GM12878 (cell line): ENCODE measurements around the gene CFAP61. TPM values are rescaled to one million over a fixed set of nuclear protein-coding genes. Genes with fewer than 3 reads are reported as not detected.

ENCODE experiments used
- ATAC-seq: fragments of 200-7000 bp; cut with Tn5 transposase; 3 replicates; pipeline ENCODE4 v1.9.1; 2020; ENCODE audit warnings: mild to moderate bottlenecking, moderate library complexity
- BruUV-seq: library from RNA; stranded (reverse); fragments of 400-500 nt; replicated peaks from 2 replicates; lab custom pipeline; 2021; lab: Mats Ljungman, UMichigan
- CTCF ChIA-PET: fragments of 300-600 bp; sonication (Branson Sonifier 250); formaldehyde crosslinking; extraction: SDS; loops from one replicate; lab custom pipeline; 2021; ENCODE audit warnings: inconsistent platforms; lab: Yijun Ruan, JAX
- POLR2A ChIA-PET: fragments of 350-600 bp; formaldehyde crosslinking; extraction: SDS; loops from one replicate; lab custom pipeline; 2021; ENCODE audit warnings: inconsistent platforms; lab: Charles Lee
- RAD21 ChIA-PET: fragments of 300-600 bp; sonication (Branson Sonifier 250); formaldehyde crosslinking; loops from one replicate; lab custom pipeline; 2023; ENCODE audit warnings: antibody characterized with exemption; ENCODE audit not compliant: unreplicated experiment; lab: Charles Lee
- SMC1A ChIA-PET: fragments of 300-600 bp; sonication (Branson Sonifier 250); formaldehyde crosslinking; loops from one replicate; lab custom pipeline; 2023; ENCODE audit not compliant: unreplicated experiment, uncharacterized antibody; lab: Charles Lee
- DNase-seq: peaks from one replicate; pipeline ENCODE4 v3.0.0-alpha.2; 2011; ENCODE audit warnings: low read depth, low spot score
- FAIRE-seq: peaks from 3 replicates; lab custom pipeline; 2011; peaks lifted over from hg19 to GRCh38; lab: Jason Lieb, UNC
- H2AFZ ChIP-seq: 2 replicates; pipeline ENCODE4 v1.6.0; 2011; ENCODE audit warnings: low read depth, low read length, control low read depth; ENCODE audit not compliant: control insufficient read depth
- H3K27ac ChIP-seq: 2 replicates; pipeline ENCODE4 v1.5.1; 2011; ENCODE audit warnings: control low read depth; ENCODE audit not compliant: control insufficient read depth, insufficient read depth
- H3K27me3 ChIP-seq, 2 experiments: replicated peaks in 1 of 2; 2 replicates each; pipeline versions ENCODE4 v1.6.0 to v1.6.1; 2011; ENCODE audit warnings: low read length in 1 of 2; ENCODE audit not compliant: control insufficient read depth in 2 of 2, insufficient read depth in 2 of 2
- H3K36me3 ChIP-seq, 2 experiments: 2 replicates each; pipeline ENCODE4 v1.5.1; 2011; ENCODE audit warnings: low read length in 1 of 2; ENCODE audit not compliant: control insufficient read depth in 2 of 2, insufficient read depth in 2 of 2
- H3K4me1 ChIP-seq: 2 replicates; pipeline ENCODE4 v1.6.1; 2011; ENCODE audit warnings: mild to moderate bottlenecking, low read length, moderate library complexity, mixed read lengths; ENCODE audit not compliant: control insufficient read depth, insufficient read depth
- H3K4me2 ChIP-seq: 2 replicates; pipeline ENCODE4 v1.6.0; 2011; ENCODE audit warnings: control low read depth; ENCODE audit not compliant: control insufficient read depth, insufficient read depth
- H3K4me3 ChIP-seq: fragments of 200-600 bp; sonication (generic); 2 replicates; pipeline ENCODE4 v1.5.1; 2016
- H3K79me2 ChIP-seq: 2 replicates; pipeline ENCODE4 v1.6.0; 2011; ENCODE audit warnings: low read length; ENCODE audit not compliant: control insufficient read depth, insufficient read depth
- H3K9ac ChIP-seq: 2 replicates; pipeline ENCODE4 v1.8.0; 2011; ENCODE audit warnings: low read length, control low read depth, mixed read lengths; ENCODE audit not compliant: control insufficient read depth, insufficient read depth
- H3K9me3 ChIP-seq: replicated peaks from 3 replicates; pipeline ENCODE4 v1.5.1; 2011; ENCODE audit warnings: mild to moderate bottlenecking, low read length; ENCODE audit not compliant: control insufficient read depth, insufficient read depth
- H4K20me1 ChIP-seq: 2 replicates; pipeline ENCODE4 v1.6.0; 2011; ENCODE audit not compliant: control insufficient read depth, insufficient read depth
- EZH2 ChIP-seq: IDR thresholded peaks from 2 replicates; pipeline ENCODE4 v1.6.1; 2012; ENCODE audit warnings: low read depth, mild to moderate bottlenecking, control low read depth, inconsistent platforms, low read length, borderline replicate concordance; ENCODE audit not compliant: control insufficient read depth
- GABPA ChIP-seq: IDR thresholded peaks from 2 replicates; pipeline ENCODE4 v1.6.1; 2014; ENCODE audit warnings: antibody characterized with exemption, low read depth, mild to moderate bottlenecking, inconsistent platforms
- HDAC6 ChIP-seq: fragments of 200-600 bp; sonication (generic); IDR thresholded peaks from one replicate; pipeline ENCODE4 v1.8.0; 2017; ENCODE audit warnings: antibody characterized with exemption; ENCODE audit not compliant: unreplicated experiment
- HDGF ChIP-seq: fragments of 450-650 bp; IDR thresholded peaks from 2 replicates; pipeline ENCODE4 v1.6.1; 2016; ENCODE audit warnings: antibody characterized with exemption
- MEF2B ChIP-seq: fragments of 450-650 bp; IDR thresholded peaks from 2 replicates; pipeline ENCODE4 v1.6.1; 2018; ENCODE audit warnings: mild to moderate bottlenecking, moderate library complexity; ENCODE audit not compliant: partially characterized antibody, poor library complexity, severe bottlenecking
- MYB ChIP-seq: fragments of 150-350 bp; IDR thresholded peaks from 2 replicates; pipeline ENCODE4 v1.6.1; 2014; ENCODE audit warnings: mild to moderate bottlenecking, low read depth, low read length, borderline replicate concordance
- MYC ChIP-seq: IDR thresholded peaks from 2 replicates; pipeline ENCODE4 v1.6.1; 2011; ENCODE audit warnings: mild to moderate bottlenecking, low read length, moderate library complexity, inconsistent platforms; ENCODE audit not compliant: insufficient read depth, insufficient replicate concordance, insufficient read length, severe bottlenecking
- NR2F1 ChIP-seq: fragments of 450-650 bp; conservative IDR thresholded peaks from 2 replicates; pipeline ENCODE4 v1.6.1; 2017; ENCODE audit warnings: mild to moderate bottlenecking
- RCOR1 ChIP-seq: conservative IDR thresholded peaks from 2 replicates; pipeline ENCODE4 v1.6.1; 2012; ENCODE audit warnings: low read depth, low read length, improper control_type of control experiment
- ZNF24 ChIP-seq: fragments of 450-650 bp; IDR thresholded peaks from 2 replicates; pipeline ENCODE4 v1.6.1; 2017; ENCODE audit warnings: antibody characterized with exemption, mild to moderate bottlenecking
- WGBS: methylation state at CpG from one replicate; pipeline ENCODE4 v1.1.6; 2016; ENCODE audit warnings: low lambda C conversion rate; ENCODE audit not compliant: insufficient replicate concordance, insufficient coverage; ENCODE audit errors: missing lambda C conversion rate; 5-methylcytosine and 5-hydroxymethylcytosine counted together
- in situ Hi-C: fragments of 300-500 bp; cut with MboI; formaldehyde crosslinking; loops from 9 replicates; pipeline ENCODE4 v1.14.3; 2018; ENCODE audit warnings: mixed read lengths
- intact Hi-C: fragments of 100-400 bp; cut with micrococcal nuclease; formaldehyde crosslinking; loops from one replicate; pipeline ENCODE4 v1.14.2; 2022; ENCODE audit not compliant: unreplicated experiment
- polyA plus RNA-seq, 11 experiments: library from polyadenylated mRNA; depleted of rRNA in 4 of 11; unstranded in 6 of 11; stranded (reverse) in 5 of 11; fragments of >200 nt; fragmentation: Nextera tagmentation in 4 of 11; fragmentation: Illumina TruSeq in 1 of 11; extraction: Ambion mirVana in 4 of 11; extraction: Trizol in 1 of 11; gene quantifications; 1 replicate in 1 of 11; 2 replicates in 10 of 11; pipeline versions ENCODE4 v1.2.1 to v1.2.3, GENCODE V29; 2011 to 2016; ENCODE audit warnings: inconsistent platforms in 2 of 11, missing spikeins in 2 of 11, low read depth in 1 of 11
- total RNA-seq, 4 experiments: library from RNA; depleted of rRNA in 3 of 4; stranded (reverse); fragments of >200 nt in 3 of 4; fragmentation: Illumina TruSeq in 1 of 4; extraction: Trizol in 1 of 4; gene quantifications; 2 replicates each; pipeline versions ENCODE4 v1.2.1 to v1.2.3, GENCODE V29; 2013 to 2021
- TF ChIP-seq, protein P1 (sequence below): fragments of 450-650 bp; IDR thresholded peaks from 2 replicates; pipeline ENCODE4 v1.6.1; 2017; ENCODE audit warnings: mild to moderate bottlenecking
- TF ChIP-seq, protein P2 (sequence below): fragments of 450-650 bp; IDR thresholded peaks from 2 replicates; pipeline ENCODE4 v1.6.1; 2016; ENCODE audit warnings: mild to moderate bottlenecking, moderate library complexity, borderline replicate concordance
- TF ChIP-seq, protein P3 (sequence below): IDR thresholded peaks from 2 replicates; pipeline ENCODE4 v1.6.1; 2011; ENCODE audit warnings: low read depth, low read length, improper control_type of control experiment, borderline replicate concordance

CFAP61 gene
- total and polyA plus RNA-seq, 10 of the 15 experiments (the other 5 are each of a cell fraction or from before 2014, with no cell fraction given): 0.11 to 0.41 (median 0.24) TPM; not detected in 7

DNA sequence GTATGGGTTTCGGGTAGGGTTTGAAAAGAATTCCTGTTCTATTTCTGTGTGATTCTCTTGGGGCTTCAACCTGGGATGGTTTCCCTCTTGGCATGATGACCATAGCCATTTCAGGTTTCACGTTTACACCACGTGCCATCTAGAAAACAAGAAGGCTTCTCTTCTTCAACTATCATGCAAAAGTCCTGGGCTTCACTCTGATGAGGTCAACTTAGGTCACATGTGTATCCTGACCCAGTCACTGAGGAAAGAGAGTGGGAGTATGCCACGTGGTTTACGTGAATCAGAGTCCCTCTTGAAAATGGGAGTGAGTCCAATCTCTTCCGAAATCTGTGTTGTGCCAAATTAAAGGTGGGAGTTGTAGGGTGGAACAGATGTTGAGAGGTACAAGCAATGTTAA lies 174.2 kb downstream of the CFAP61 start:
- H3K36me3 ChIP-seq: no peaks in the 10 kb centered on the region
- POLR2A ChIA-PET: no interaction called here
- SMC1A ChIA-PET: no interaction called here
- 34% methylated on average over 6 of the region's 6 CpGs for WGBS
- BruUV-seq: no TSS peak
- no peak overlapping the region for H3K4me2 ChIP-seq
- H3K4me1 ChIP-seq: no peaks in the 10 kb centered on the region
- FAIRE-seq: no peak
- RAD21 ChIA-PET: no interaction called here
- no peak overlapping the region for H3K4me3 ChIP-seq
- H3K27ac ChIP-seq: no peak overlapping the region
- no peak overlapping the region for H2AFZ ChIP-seq
- H3K9ac ChIP-seq: no peak overlapping the region
- H3K27me3 ChIP-seq: no peaks in the 10 kb centered on the region; a peak in 2 of 4 replicates
- CTCF ChIA-PET: no interaction called here
- H3K9me3 ChIP-seq: no peaks in the 10 kb centered on the region
- intact Hi-C loops (no loop called here), in situ Hi-C loops (no loop called here)
- no peaks in the 10 kb centered on the region for H4K20me1 ChIP-seq
- H3K79me2 ChIP-seq: no peaks in the 10 kb centered on the region
- no peak for DNase-seq
- TF ChIP-seq HDAC6 (no peak), NR2F1 (no peak), MYC (no peak), EZH2 (no peak), GABPA (no peak), ZNF24 (no peak), HDGF (no peak), MEF2B (no peak), RCOR1 (no peak), MYB (no peak)
- TF ChIP-seq, protein P1, sequence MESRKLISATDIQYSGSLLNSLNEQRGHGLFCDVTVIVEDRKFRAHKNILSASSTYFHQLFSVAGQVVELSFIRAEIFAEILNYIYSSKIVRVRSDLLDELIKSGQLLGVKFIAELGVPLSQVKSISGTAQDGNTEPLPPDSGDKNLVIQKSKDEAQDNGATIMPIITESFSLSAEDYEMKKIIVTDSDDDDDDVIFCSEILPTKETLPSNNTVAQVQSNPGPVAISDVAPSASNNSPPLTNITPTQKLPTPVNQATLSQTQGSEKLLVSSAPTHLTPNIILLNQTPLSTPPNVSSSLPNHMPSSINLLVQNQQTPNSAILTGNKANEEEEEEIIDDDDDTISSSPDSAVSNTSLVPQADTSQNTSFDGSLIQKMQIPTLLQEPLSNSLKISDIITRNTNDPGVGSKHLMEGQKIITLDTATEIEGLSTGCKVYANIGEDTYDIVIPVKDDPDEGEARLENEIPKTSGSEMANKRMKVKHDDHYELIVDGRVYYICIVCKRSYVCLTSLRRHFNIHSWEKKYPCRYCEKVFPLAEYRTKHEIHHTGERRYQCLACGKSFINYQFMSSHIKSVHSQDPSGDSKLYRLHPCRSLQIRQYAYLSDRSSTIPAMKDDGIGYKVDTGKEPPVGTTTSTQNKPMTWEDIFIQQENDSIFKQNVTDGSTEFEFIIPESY: no peak
- TF ChIP-seq, protein P2, sequence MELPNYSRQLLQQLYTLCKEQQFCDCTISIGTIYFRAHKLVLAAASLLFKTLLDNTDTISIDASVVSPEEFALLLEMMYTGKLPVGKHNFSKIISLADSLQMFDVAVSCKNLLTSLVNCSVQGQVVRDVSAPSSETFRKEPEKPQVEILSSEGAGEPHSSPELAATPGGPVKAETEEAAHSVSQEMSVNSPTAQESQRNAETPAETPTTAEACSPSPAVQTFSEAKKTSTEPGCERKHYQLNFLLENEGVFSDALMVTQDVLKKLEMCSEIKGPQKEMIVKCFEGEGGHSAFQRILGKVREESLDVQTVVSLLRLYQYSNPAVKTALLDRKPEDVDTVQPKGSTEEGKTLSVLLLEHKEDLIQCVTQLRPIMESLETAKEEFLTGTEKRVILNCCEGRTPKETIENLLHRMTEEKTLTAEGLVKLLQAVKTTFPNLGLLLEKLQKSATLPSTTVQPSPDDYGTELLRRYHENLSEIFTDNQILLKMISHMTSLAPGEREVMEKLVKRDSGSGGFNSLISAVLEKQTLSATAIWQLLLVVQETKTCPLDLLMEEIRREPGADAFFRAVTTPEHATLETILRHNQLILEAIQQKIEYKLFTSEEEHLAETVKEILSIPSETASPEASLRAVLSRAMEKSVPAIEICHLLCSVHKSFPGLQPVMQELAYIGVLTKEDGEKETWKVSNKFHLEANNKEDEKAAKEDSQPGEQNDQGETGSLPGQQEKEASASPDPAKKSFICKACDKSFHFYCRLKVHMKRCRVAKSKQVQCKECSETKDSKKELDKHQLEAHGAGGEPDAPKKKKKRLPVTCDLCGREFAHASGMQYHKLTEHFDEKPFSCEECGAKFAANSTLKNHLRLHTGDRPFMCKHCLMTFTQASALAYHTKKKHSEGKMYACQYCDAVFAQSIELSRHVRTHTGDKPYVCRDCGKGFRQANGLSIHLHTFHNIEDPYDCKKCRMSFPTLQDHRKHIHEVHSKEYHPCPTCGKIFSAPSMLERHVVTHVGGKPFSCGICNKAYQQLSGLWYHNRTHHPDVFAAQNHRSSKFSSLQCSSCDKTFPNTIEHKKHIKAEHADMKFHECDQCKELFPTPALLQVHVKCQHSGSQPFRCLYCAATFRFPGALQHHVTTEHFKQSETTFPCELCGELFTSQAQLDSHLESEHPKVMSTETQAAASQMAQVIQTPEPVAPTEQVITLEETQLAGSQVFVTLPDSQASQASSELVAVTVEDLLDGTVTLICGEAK: no peak
- TF ChIP-seq, protein P3, sequence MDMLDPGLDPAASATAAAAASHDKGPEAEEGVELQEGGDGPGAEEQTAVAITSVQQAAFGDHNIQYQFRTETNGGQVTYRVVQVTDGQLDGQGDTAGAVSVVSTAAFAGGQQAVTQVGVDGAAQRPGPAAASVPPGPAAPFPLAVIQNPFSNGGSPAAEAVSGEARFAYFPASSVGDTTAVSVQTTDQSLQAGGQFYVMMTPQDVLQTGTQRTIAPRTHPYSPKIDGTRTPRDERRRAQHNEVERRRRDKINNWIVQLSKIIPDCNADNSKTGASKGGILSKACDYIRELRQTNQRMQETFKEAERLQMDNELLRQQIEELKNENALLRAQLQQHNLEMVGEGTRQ: no peak
- ATAC-seq: no peak
